ENCODE measurements around the gene CCDC73.
"Not testable (repeated sequence)": the region's sequence is repeated elsewhere in the genome, so short reads cannot be mapped to it uniquely, and the experiment has no call there.

CCDC73 gene

GRCh38 chr11:32705309-32706033, 89.0 kb downstream of the CCDC73 start:
- no peak for DNase-seq (ENCODE audit: low read depth in 2 of 2)

DNA sequence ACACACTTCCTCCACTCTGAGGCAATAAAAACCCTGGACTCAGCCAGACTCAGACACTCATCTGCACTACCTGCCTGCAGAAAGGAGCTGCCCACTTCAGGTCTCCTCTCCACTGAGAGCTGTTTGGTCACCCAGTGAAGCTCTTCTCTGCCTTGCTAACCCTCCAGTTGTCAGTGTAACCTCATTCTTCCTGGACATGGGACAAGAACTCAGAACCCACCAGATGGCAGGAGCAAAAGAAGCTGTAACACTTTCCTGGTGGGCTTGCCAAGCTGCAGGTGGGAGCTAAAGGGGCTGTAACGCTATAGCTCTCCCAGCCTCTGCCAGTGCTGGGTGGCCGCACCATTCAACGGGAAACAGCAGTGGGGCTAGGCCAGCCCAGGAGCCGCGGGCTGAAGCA, 89.7 kb downstream of the CCDC73 start:
- DNase-seq (ENCODE audit: low read depth in 2 of 2), result no peak

DNA sequence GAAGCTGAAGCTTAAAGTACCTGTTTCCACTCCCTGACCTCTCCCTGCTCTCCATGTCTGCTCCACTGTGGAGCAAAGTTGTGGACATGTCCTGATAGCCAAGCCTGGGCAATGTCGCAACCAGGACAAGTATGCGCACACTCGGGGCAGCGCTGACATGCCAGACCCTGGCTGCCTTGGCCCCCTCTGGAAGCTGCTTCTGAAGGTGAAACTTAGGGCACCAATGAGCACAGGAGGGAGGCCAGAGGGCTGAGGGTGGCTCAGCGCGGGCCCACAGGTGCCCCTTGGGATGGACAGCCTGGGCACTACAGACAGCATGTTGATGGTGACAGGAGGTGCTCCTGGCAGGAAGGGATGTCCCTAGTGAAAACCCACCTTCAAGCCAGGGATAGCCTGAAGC, 90.2 kb downstream of the CCDC73 start:
- DNase-seq (ENCODE audit: low read depth in 2 of 2), result no peak

GRCh38 chr11:32701616-32702015, 92.8 kb downstream of the CCDC73 start:
- DNase-seq (ENCODE audit: low read depth in 2 of 2), result no peak

DNA sequence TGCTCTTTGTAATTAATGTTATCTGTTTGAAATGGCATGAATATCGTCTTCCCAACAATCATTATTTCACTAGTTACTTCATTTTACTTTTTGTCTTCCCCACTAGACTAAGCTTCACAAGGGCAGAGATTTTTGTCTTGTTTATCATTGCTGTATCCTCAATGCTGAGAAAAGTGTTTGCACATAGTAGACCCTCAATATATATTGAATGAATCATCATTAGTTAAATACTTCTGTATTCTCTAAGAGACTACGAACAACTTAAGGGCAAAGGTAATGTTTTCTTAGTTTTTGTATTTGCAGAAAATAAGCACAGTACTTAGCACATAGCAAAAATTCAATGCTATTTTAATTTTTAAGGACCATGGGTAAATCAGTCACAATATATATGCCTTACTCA, 95.9 kb downstream of the CCDC73 start:
- DNase-seq (ENCODE audit: low read depth in 2 of 2), result no peak

DNA sequence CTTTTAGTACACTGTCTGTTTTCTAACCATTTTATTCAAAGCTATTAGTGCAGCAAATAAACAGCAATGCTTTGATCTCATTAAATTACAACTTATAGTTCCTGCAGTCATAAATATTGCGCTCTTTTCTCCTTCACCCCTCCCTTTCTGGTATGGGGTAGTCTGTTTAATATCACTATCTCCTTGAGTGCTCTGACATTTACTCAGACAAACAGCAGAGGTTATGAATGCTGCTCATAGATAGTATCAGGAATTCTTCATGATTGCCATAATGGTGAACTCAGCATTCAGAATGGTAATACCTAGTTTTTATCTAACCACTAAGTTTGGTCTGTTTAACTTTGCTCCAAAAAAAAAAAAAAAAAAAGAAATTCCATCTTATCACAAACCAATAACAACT, 123.4 kb downstream of the CCDC73 start:
- no peak for DNase-seq (ENCODE audit: low read depth in 2 of 2)

DNA sequence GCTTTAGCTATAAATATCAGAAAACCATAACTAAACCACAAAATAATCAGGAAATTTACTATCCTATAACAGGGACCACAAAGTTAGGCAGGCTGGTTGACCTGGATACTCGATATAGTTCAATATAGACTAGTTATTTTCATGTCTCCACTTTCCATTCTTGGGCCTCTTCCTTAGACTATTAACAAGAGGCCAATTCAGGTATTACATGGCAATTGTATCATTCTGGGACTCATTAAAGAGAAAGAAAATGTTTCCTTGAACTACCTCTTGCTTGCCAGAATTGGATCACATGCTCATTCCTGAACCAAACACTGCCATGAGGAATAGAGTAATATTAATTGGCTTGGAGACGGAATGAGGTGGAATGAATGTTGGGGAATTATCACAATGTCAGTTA, 134.8 kb downstream of the CCDC73 start:
- DNase-seq (ENCODE audit: low read depth in 2 of 2), result no peak

- no peak for DNase-seq (ENCODE audit: low read depth in 2 of 2)
Measured at GRCh38 chr11:32658639-32659406, 135.6 kb downstream of the CCDC73 start.

- no peak for DNase-seq (ENCODE audit: low read depth in 2 of 2)
Measured at GRCh38 chr11:32643526-32643925, 150.9 kb downstream of the CCDC73 start.

DNA sequence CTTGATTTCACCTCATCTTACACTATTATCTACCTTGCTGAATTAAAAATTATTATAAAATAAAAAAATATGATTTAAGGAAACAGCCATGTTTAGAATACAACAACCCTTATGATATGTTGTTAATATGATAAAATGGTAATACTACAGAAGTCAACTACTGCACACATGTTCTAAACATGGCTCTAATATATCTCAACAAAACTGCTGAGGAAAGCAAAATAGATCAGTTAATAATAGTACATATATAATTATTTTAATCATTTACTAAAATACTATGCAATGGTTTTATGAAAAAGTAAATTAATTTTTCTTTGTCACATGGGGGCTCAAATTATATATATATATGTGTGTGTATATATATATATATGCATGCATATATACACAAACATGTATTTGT, 153.1 kb downstream of the CCDC73 start:
- DNase-seq (ENCODE audit: low read depth in 2 of 2), result no peak

GRCh38 chr11:32635819-32636218, 158.6 kb downstream of the CCDC73 start:
- no peak for DNase-seq (ENCODE audit: low read depth in 2 of 2)

- DNase-seq (ENCODE audit: low read depth in 2 of 2), result no peak
Measured at GRCh38 chr11:32630844-32631243, 163.6 kb downstream of the CCDC73 start.

GRCh38 chr11:32616903-32617302, 177.6 kb downstream of the CCDC73 start:
- no peak for DNase-seq (ENCODE audit: low read depth in 2 of 2)

DNA sequence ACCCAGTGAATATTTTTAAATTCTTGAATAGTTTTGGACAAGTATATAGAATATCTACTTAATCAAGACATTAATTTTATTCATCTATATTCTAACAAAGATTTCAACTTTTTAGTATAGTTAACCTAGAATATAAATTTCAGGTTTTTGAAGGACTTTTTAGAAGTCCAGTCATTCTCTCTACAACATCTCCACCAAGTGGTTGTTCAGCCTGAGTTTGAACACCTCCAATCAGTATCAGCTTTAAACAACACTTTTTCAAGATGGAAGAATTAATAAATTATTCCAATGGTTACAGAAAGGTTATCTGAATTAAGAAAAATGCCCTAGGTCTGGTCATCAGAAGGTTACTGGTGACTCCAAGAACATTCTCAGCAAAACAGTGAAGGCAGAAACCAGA, 179.0 kb downstream of the CCDC73 start:
- DNase-seq (ENCODE audit: low read depth in 2 of 2), result no peak

DNA sequence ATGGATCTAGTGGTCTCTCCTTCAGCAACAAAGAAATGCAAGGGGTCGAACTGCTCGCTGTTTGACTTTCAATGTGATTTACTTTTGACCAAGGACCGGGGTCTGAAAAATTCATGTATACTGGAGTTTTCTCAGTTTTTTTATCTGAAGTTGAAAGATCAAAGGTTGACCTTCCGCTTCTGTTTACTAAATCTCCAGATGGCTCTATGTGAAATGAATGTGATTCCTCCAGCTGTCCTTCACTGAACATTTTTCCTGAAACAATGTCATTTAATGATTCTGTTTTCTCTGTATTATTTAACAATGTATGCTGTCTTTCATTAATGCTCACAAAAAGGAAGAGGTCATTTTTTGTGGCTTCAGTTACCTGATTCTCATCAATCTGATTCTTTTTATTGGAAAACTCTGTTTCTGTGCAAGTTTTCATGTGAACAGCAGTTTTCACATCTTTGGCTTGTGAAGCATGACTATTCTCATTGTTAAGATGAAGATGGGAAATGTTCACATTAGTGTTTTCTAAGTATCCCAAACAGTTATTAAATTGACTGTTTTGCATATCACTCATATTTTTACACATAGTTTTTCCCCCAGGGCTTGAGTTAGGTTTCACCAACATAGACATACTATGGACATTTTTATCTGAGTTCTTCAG, 180.8 kb downstream of the CCDC73 start:
- DNase-seq (ENCODE audit: low read depth in 2 of 2), result no peak

GRCh38 chr11:32610797-32611352, 183.6 kb downstream of the CCDC73 start:
- no peak for DNase-seq (ENCODE audit: low read depth in 2 of 2)

DNA sequence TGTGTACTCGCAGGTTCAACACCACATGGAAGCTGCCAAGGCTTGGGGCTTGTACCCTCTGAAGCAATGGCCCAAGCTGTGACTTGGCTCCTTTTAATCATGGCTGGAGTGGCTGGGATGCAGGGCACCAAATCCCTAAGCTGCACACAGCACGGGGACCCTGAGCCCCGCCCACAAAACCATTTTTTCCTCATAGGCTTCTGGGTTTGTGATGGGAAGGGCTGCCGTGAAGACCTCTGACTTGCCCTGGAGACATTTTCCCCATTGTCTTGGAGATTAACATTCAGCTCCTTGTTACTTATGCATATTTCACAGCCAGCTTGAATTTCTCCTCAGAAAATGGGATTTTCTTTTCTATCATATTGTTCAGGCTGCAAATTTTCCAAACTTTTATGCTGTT, 185.6 kb downstream of the CCDC73 start:
- not testable (repeated sequence) for DNase-seq (ENCODE audit: low read depth in 2 of 2)

GRCh38 chr11:32606220-32606619, 188.2 kb downstream of the CCDC73 start:
- no peak for DNase-seq (ENCODE audit: low read depth in 2 of 2)

DNA sequence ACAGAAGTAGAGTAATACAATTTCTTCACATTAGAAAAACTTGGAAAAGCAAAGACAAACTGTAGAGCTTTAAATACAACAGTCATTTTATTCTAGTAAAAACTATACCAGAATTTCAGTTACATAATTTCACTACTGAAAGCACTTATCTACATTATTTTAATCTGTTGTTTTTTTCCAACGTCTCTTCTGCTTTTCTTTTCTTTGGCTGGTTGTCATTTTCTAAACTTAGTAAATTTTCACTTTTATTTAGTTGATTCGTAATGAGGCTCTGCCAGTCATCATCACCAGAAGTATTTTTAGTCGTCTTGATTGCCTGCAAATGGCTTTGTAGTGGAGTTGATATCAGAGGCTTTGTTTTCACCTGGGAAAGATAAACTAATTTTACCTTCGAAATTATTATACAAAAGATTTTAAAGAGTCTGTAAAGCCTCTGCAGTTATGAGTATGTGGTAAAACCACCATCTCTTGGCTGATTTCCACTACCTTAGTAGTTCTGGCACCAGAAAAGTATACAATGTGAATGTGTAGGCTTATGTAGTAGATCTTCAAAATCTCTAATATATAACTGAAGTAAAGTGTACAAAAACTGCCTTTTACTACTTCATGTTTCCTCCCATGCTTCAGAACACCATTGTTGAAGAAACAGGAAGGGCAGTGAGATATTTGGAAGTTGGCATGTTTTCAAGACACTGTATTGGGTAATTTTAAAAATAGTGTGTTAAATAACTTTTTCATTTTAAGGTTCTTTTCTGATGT, 191.6 kb downstream of the CCDC73 start:
- DNase-seq (ENCODE audit: low read depth in 2 of 2), result no peak

DNA sequence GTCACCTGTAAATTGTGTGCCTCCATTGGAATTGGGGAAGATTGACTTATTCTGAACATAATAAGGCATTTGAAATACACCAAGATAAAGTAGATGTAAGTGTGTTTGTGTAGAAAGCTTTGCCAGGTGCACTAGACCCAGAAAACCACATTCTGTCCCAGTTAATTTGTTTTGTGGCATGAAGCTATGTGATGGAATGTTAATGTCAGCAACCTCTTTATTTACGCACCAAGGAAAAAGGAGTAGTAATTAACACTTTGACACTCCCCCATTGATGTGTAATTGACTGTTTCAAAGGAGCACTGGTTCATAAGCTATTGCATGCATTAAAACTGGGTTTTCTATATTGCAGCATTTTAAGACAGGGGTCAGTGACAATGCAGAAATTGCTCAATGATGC, 196.5 kb downstream of the CCDC73 start:
- DNase-seq (ENCODE audit: low read depth in 2 of 2), result no peak

GRCh38 chr11:32596114-32596513, 198.3 kb downstream of the CCDC73 start:
- DNase-seq (ENCODE audit: low read depth in 2 of 2), result not testable (repeated sequence)

- no peak for DNase-seq (ENCODE audit: low read depth in 2 of 2)
Measured at GRCh38 chr11:32594272-32594671, 200.2 kb downstream of the CCDC73 start.
